Panc1 (cell line): ENCODE results near the gene ASPSCR1. TPM values are rescaled to one million over a fixed set of nuclear protein-coding genes. Genes with fewer than 3 reads are reported as not detected.
A peak's percentile ranks its signal among the peaks of the same experiment; 100 is the strongest.

Experiments used
- ATAC-seq: fragments of 200-7000 bp; cut with Tn5 transposase; 2 replicates; pipeline ENCODE4 v1.9.1; 2020; ENCODE audit warnings: mild to moderate bottlenecking, moderate library complexity
- BruUV-seq: library from RNA; stranded (reverse); fragments of 400-500 nt; replicated peaks from 2 replicates; lab custom pipeline; 2021; lab: Mats Ljungman, UMichigan
- CTCF ChIA-PET: fragments of 300-600 bp; sonication (Branson Sonifier 250); formaldehyde crosslinking; loops from one replicate; lab custom pipeline; 2022; ENCODE audit warnings: antibody characterized with exemption; lab: Charles Lee
- POLR2A ChIA-PET: fragments of 300-600 bp; sonication (Branson Sonifier 250); formaldehyde crosslinking; loops from one replicate; lab custom pipeline; 2022; ENCODE audit warnings: antibody characterized with exemption; lab: Charles Lee
- DNase-seq: peaks from one replicate; pipeline ENCODE4 v3.0.0-alpha.2; 2010; ENCODE audit warnings: low read depth, low spot score
- H3K27ac ChIP-seq: 2 replicates; pipeline ENCODE4 v1.5.1; 2011; ENCODE audit warnings: mild to moderate bottlenecking, low read length, inconsistent platforms
- H3K27me3 ChIP-seq: fragments of 200-500 bp; sonication (Bioruptor generic); 2 replicates; pipeline ENCODE4 v1.6.0; 2014; ENCODE audit warnings: low read length, inconsistent platforms; ENCODE audit not compliant: control insufficient read depth, insufficient read depth
- H3K36me3 ChIP-seq: fragments of 200-500 bp; sonication (Bioruptor generic); 2 replicates; pipeline ENCODE4 v1.5.1; 2014; ENCODE audit warnings: inconsistent platforms, mild to moderate bottlenecking, low read length, moderate library complexity; ENCODE audit not compliant: control insufficient read depth, insufficient read depth
- H3K4me1 ChIP-seq: 2 replicates; pipeline ENCODE4 v1.5.1; 2011; ENCODE audit warnings: inconsistent platforms, mild to moderate bottlenecking, low read length, moderate library complexity; ENCODE audit not compliant: control insufficient read depth, insufficient read depth
- H3K4me3 ChIP-seq, 2 experiments: 2 replicates each; pipeline ENCODE4 v1.5.1; 2011 to 2012; ENCODE audit warnings: low read depth in 2 of 2, low read length in 2 of 2, mild to moderate bottlenecking in 2 of 2, inconsistent platforms in 1 of 2, moderate library complexity in 1 of 2
- H3K9me3 ChIP-seq: fragments of 200-500 bp; sonication (Bioruptor generic); 2 replicates; pipeline ENCODE4 v1.5.1; 2014; ENCODE audit warnings: low read depth, mild to moderate bottlenecking, inconsistent platforms, low read length, moderate library complexity; ENCODE audit not compliant: control insufficient read depth, insufficient read depth
- CTCF ChIP-seq: fragments of 450-650 bp; IDR thresholded peaks from 2 replicates; pipeline ENCODE4 v1.5.1; 2017; ENCODE audit warnings: mild to moderate bottlenecking
- POLR2AphosphoS5 ChIP-seq: IDR thresholded peaks from 2 replicates; pipeline ENCODE4 v1.6.1; 2012; ENCODE audit warnings: mild to moderate bottlenecking, low read depth, low read length, moderate library complexity
- REST ChIP-seq, 2 experiments: IDR thresholded peaks; 2 replicates each; pipeline ENCODE4 v1.6.1; 2011 to 2012; ENCODE audit warnings: low read depth in 2 of 2, control low read depth in 1 of 2, low read length in 1 of 2, mild to moderate bottlenecking in 1 of 2, moderate library complexity in 1 of 2; ENCODE audit not compliant: insufficient read depth in 1 of 2
- SIN3A ChIP-seq: IDR thresholded peaks from 2 replicates; pipeline ENCODE4 v1.6.1; 2012; ENCODE audit warnings: low read depth, mild to moderate bottlenecking, low read length, moderate library complexity, borderline replicate concordance; ENCODE audit not compliant: insufficient read depth
- TCF7L2 ChIP-seq: IDR thresholded peaks from 2 replicates; pipeline ENCODE4 v1.6.1; 2011; ENCODE audit warnings: mild to moderate bottlenecking, low read depth, low read length, inconsistent platforms
- in situ Hi-C: cut with HindIII; loops from 2 replicates; pipeline ENCODE4 v1.10.0; 2016; ENCODE audit warnings: low sequenced_read_pairs, low pct_unique_long_range_greater_than_20kb
- intact Hi-C: fragments of 100-400 bp; cut with micrococcal nuclease; formaldehyde crosslinking; loops from one replicate; pipeline ENCODE4 v1.10.0; 2022; ENCODE audit not compliant: unreplicated experiment
- total RNA-seq: library from RNA; stranded (reverse); gene quantifications from one replicate; pipeline ENCODE4 v1.2.1, GENCODE V29; 2021; ENCODE audit not compliant: unreplicated experiment

The ASPSCR1 gene
- total RNA-seq, 1 experiment from 2014 or later: 64.7 TPM

DNA sequence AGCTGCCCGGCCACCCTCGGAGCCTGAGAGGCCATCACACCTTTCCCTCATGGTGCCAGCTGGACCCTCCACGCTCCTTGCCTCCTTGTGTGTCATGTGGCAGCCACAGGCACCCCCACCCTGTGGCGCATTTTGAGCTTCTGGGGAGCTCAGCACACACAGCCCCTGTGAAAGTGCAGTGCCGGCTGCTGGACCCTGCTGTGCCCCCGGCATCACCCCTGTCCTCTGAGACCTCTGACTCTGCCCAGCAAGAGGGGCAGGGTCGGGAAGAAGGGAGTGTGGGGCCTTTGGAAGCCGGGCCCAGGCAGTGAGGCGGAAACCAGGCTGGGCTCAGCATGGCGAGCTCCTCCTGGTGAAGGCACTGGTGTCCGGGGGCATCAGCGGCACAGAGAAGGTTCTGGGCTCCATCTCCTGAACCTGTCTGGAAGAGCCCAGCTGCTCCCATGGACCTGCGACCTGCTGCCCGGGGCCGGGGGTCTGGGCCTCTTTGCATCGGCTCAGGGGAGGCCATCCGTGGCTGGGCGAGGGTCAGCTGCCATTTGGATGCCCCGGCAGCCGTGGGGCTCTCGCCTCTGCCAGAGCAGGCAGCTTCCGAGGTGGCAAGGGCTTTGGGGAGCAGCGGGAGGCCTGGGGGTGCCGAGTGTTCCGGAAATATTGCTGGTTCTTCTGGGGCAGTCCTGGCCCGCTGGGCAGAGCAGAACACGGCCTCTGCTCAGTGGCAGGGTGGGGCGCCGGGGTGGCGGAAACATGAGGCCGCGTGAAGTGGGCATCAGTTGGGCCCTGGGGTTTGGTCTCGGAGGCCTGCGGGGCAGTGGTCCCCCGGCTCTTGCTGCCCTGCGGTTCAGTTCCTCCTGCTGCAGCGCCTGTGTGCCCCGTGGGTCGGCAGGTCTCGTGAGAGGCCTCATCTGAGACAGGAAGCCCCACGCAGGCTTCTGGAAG lies 27.4 kb downstream of the ASPSCR1 start:
- no peaks in the 10 kb centered on the region for H3K9me3 ChIP-seq
- intact Hi-C loops: no loop called here
- DNase-seq (no peak), ATAC-seq (no peak)
- in situ Hi-C loops: no loop called here
- no peaks in the 10 kb centered on the region for H3K27me3 ChIP-seq
- peaks cover 48% of the 10 kb centered on the region for H3K4me1 ChIP-seq
- peak overlapping the region; percentile 82 for H3K27ac ChIP-seq
- no peak for TF ChIP-seq POLR2AphosphoS5
- TF ChIP-seq REST (IDR thresholded peaks at IDR 0.05; ENCODE audit: insufficient read depth in 1 of 2, low read depth in 2 of 2, low read length in 1 of 2): no peak
- no peak for TF ChIP-seq TCF7L2
- no peak for TF ChIP-seq CTCF
- no peak for TF ChIP-seq SIN3A
- ChIA-PET CTCF (no interaction called here), POLR2A (no interaction called here)
- no peak overlapping the region for H3K4me3 ChIP-seq
- BruUV-seq: no TSS peak
- H3K36me3 ChIP-seq: no peaks in the 10 kb centered on the region

- in situ Hi-C loops: no loop called here
- no peak overlapping the region for H3K27ac ChIP-seq
- H3K36me3 ChIP-seq: no peaks in the 10 kb centered on the region
- TF ChIP-seq SIN3A: no peak
- no peak for TF ChIP-seq CTCF
- TF ChIP-seq TCF7L2: no peak
- TF ChIP-seq POLR2AphosphoS5: no peak
- no peak for TF ChIP-seq REST (IDR thresholded peaks at IDR 0.05; ENCODE audit: insufficient read depth in 1 of 2, low read depth in 2 of 2, low read length in 1 of 2)
- ATAC-seq (no peak), DNase-seq (no peak)
- BruUV-seq: no TSS peak
- intact Hi-C loops: no loop called here
- H3K9me3 ChIP-seq: no peaks in the 10 kb centered on the region
- ChIA-PET CTCF (no interaction called here), POLR2A (no interaction called here)
- H3K27me3 ChIP-seq: no peaks in the 10 kb centered on the region
- H3K4me3 ChIP-seq: no peak overlapping the region
- peaks cover 46% of the 10 kb centered on the region for H3K4me1 ChIP-seq
Measured at GRCh38 chr17:82005701-82006348, 28.4 kb downstream of the ASPSCR1 start.
